Non-pigmented ciliary epithelial cell (primary cell): ENCODE measurements around the gene GNE.
"Not testable (repeated sequence)": the region's sequence is repeated elsewhere in the genome, so short reads cannot be mapped to it uniquely, and the experiment has no call there.

ENCODE experiments used
- DNase-seq: peaks from one replicate; pipeline ENCODE4 v3.0.0-alpha.2; 2010; ENCODE audit warnings: low read depth

The GNE gene

DNA sequence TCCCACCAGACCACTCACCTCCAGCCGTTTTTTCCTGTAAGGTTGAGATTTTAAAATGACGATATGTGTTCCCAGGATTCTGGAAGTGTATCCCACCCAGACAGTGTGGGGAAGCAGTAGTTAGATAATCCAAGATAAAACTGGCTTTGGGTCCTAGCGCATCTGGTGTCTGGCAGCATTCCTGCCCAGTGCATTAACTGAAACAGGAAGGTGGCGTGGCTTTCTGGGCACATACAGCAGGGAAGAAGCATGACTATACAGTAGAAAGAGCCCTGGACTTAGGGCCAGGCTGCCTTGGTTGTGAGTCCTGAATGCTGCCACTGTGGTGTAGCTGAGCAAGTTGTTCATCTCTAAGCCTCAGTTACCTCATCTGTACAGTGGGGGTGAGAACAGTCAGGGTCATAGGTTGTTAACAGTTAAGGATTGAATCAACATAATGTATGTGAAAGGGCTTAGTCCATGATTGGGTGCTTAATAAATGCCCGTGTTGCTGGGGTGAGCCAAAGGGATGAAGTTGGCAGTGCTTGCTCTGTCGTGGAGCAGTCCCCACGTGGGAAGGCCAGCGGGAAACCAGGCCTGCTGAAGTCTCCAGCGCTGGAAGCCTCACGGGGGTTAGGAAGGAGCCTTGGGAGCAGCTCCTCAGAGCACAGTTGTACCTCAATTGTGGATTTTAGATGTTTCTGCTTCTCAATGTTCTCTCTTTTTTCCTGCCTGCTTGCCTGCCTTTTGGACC lies 49.6 kb downstream of the GNE start:
- DNase-seq: no peak

DNA sequence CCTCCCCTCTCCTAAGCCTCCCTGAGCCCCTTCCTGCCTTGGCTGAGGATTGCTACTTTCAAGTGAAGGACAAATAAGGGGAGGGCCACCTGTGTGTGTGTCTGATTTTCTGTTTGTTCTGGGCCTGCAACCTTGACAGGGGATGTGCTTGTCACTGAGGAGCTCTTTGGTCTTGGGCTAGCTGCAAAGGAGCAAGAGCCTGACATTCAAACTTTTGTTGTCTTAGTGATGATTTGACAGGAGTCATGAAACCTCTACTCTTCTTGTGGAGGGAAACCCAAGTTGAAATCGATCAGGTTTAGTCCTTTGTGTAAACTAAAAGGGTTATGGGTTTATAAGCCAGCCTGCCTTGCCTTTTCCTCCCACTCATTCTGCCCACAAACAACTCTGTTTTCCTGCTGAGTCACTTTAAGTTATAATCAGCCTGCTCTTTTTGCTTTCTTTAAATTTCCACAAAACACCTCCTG lies 50.7 kb downstream of the GNE start:
- DNase-seq: no peak

DNA sequence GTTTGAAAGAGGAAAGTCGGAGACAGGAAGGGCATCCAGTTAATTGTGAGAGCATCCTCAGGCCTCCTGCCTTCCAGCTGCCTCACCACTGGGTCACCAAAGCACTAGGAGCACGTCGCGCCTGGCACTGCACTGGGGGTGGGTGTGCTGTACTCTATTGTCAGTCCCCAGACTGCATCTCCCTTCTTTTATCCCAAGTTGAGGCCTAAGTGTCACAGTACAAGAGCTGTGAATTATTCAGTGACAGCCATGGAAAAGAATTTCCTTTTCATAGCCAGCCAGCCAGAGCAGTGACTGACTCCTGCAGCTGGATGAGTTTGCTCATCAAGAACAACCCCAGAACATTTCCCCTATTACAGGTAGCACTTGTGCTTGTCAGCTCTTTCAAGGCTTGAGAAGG lies 51.2 kb downstream of the GNE start:
- no peak for DNase-seq

DNA sequence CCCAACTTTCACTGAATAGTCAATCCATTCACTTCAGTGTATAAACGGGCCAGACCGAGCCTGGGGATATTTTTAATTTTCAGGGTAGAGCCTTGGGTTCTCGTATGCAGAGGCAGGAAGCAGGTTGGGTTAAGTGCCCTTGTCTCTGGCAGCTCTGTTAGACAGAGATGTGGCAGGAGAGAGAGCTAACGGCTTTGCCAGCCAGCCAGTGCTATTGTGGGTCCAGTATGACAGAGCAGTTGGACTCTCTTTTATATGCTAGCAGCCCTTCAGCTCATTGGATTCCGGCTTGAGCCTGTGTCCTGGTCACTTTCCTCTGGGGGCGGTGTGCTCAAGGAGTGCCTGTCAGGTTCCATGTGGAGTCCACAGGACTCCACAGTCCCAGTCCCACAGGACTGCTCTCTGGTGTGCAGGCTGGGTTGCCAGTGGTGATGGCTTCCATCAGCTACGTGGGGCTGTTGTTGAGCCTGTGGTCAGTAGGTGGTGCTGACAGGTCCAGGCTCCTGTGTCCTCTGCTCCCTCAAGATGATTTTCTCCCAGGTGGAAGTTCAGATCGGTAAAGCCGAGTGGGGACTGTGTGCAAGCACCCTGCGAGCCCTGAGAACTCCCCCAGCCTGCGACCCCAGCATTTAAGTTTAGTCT lies 53.2 kb downstream of the GNE start:
- no peak for DNase-seq

DNA sequence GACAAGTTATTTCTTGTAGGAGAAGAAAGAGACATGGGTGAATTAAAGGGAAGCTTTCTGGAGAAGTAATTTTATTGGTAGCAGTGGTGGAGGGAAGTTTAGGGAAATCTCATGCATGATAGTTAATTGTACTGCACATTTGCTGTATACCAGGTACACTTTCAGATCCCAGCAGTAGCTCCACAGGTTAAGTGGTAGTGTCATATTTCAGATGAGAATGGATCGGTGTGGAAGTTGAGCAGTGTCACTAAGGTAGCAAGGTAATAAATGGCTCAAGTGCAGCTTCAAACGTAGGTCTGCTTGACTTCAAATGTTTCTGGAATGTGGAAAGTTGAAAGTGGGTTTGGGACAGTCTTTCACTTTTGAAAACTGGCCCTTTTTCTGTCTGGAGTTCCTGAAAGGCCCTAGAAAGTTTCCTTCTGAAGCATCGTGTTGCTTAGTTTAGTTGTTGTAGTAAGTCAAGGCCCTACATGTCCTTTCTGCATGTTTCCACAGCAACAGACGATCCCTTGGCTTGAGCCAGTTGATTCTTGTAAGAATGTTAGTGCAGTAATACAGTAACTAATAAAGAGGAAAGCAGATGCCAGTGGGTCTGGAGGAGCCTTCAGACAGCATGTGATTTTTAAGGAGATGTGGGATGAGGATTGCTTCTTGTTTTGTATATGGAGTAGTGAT lies 63.8 kb downstream of the GNE start:
- DNase-seq: no peak

DNA sequence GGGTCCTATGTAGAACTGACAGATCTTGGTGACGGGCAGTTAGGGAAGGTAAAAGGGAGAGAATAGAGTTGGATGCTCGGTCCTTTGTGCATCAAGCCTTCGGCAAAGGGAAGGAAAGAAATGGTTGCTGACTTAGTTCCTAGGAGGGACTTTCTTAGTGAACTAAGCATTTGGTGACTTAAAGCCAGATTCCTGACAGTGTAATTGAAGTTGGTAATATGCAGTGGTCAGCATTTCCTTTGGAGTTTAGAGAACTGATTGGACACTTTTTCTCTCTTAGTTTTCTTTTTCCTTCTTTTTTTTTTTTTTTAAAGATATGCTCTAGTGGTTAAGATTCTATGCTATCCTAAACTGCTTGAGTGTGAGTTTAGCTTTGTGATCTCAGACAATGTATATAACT lies 65.2 kb downstream of the GNE start:
- DNase-seq: no peak

DNA sequence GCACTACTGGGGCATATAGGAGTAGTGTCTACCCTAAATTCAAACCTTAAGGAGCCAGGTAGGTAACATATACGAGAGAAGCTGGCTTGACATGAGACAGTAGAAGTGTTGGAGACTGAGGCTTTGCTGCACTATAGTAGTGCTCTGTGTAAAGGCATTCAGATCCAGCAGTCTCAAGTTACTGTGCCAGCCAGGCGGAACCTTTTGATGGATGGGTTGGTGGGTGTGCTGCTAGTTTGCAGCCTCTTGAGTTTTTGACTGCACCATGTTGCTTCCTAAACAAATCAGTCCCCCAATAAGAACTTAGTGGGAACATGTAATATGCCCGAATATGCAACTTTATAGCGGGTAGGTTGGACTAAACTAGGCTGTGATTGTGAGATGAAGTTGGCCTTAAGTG lies 66.1 kb downstream of the GNE start:
- no peak for DNase-seq

DNA sequence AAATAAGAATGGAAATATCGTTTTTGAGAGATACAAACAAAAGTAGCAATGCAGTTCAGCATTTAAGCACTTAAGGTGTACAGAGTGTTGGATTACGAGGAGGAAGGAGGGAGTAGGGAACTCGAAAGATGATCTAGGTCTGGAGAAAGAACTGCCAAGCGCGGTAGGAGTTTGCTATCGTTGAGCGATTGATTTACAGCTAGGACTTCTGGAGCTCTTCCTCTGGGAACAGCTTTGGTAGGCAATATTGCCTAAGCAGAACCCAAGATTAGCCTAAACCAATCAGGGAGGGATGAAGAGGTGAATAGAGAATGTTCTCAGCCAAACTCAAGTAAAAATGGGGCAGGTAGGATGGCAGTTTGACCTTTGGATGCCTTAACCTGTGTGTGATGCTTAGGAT lies 66.6 kb downstream of the GNE start:
- DNase-seq: no peak

DNA sequence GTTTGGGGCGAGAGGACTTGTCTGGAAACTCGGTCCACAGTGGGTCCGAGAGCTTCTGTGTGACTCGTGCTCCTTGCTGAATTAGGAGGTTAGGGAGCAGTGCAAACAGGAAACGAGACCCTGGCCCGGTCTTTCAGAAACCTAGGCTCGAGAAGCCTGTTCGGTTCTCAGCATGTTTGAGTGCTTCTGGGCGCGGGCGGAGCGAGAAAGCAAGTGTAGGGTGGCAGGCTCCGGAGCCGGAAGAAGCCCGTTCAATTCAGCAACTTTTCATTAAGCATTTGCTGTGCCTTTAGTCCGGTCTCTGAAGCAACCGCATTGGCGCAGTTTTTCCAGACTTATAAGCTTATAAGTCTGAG lies 67.0 kb downstream of the GNE start:
- DNase-seq: no peak

DNA sequence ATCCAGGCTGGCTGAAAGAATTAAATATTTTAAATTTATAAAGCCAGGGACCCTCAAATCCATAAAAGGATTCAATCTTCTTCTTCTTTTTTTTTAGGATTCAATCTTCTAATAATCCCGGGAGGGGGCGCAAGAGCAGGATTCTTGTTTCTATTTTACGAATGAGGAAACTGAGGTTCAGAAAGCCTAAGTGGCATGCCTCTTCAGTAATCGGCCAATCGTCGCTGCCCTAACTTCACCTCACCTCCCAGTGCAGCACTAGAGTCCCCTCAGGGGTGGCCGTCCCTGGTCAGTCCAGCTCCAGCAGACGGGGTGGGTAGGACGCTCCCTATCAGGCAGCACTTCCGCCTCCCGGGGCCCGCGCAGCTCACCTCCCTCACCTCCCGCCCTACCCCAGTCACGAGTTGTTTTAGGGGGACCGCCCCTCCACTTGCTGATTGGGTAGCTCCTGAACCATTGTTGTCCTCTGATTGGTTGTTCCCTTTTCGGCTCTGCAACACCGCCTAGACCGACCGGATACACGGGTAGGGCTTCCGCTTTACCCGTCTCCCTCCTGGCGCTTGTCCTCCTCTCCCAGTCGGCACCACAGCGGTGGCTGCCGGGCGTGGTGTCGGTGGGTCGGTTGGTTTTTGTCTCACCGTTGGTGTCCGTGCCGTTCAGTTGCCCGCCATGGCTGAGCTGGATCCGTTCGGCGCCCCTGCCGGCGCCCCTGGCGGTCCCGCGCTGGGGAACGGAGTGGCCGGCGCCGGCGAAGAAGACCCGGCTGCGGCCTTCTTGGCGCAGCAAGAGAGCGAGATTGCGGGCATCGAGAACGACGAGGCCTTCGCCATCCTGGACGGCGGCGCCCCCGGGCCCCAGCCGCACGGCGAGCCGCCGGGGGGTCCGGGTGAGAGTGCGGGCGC lies 67.6 kb downstream of the GNE start, which contains the start of gene CLTA:
Gene CLTA (plus strand): TSS at position 534 of the 902 bp plus-strand sequence. CDS start 136 bp downstream, at position 670.
- DNase-seq: peak; percentile 93

DNA sequence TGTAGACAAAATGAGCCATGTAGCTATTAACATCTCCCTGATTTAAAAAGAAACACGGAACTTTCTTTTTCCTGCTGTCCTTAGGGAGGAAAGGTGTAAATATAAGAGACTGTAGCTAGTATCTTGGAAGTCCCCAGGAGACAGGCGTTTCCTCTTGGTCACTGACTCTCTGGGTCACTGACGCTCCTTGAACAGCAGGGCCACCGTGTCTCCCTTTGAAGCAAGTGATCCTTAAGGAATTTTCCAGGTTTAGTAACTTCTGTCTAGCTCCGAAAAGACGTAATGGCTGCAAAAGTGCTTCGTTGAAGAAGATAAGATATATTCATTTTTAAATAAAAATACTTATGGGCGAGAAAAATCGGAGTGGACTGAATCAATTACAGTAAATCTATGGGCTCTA lies 68.3 kb downstream of the GNE start:
- no peak for DNase-seq

DNA sequence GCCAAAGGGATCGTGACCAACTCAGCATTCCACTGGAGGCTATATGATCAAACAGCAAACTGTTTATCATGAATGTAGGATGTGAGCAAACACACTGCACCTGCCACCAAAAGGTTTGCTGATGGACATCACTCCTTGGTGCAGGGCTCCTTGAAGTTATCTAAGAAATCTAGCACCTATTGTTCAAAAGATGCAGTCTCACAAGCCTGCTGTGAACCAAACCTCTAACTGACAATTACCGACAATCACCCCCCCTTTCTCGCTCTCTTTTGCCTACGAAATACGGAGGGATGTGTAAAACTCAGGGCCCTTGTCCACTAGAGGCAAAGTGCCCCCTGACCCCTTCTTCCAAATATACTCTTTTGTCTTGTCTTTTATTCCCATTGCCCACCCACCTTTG lies 70.0 kb downstream of the GNE start:
- DNase-seq: no peak

DNA sequence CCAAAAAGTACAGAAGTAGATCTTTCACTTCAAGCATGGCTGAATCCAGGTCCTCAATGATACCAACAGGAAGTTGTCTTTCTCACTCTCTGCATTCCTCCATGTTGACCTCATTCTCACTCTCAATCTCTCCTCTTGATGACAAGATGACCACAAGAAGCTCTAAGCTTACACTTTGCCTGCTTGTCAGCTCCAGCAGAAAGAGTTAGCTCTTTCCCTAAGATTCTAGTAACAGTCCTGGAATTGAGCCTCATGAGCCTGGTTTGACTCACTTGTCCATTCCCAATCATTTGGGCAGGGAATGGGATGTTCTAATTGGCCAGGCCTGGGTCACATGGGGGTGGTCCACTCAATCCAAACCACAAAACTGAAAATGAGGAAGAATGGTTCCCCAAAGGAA lies 70.8 kb downstream of the GNE start:
- no peak for DNase-seq

DNA sequence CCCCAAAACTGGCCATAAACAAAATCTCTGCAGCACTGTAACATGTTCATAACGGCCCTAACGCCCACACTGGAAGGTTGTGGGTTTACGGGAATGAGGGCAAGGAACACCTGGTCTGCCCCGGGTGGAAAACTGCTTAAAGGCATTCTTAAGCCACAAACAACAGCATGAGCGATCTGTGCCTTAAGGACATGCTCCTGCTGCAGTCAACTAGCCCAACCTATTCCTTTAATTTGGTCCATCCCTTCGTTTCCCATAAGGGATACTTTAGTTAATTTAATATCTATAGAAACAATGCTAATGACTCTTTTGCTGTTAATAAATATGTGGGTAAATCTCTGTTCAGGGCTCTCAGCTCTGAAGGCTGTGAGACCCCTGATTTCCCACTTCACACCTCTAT lies 78.0 kb downstream of the GNE start:
- not testable (repeated sequence) for DNase-seq

DNA sequence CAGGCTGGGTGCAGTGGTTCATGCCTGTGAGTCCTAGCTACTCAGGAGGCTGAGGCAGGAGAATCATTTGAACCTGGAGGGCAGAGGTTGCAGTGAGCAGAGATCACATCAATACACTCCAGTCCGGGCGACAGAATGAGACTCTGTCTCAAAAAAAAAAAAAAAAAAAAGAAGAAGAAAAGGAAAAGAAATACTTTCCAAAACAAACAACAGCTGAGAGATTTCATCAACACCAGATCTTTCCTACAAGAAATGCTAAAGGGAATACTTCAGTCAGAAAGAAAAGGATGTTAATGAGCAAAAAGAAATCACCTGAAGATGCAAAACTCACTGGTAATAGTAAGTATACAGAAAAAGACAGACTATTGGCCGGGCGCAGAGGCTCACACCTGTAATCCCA lies 80.7 kb downstream of the GNE start:
- DNase-seq: no peak

DNA sequence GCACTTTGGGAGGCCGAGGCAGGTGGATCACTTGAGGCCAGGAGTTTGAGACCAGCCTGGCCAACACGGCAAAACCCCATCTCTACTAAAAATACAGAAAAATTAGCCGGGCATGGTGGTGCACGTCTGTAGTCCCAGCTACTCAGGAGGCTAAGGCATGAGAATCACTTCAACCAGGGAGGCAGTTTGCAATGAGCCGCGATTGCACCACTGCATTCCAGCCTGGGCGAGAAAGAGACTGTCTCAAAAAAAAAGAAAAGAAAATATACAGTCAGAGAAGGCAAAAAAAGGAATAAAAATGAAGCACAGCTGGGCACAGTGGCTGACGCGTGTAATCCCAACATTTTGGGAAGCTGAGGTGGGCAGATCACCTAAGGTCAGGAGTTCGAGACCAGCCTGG lies 81.8 kb downstream of the GNE start:
- not testable (repeated sequence) for DNase-seq

DNA sequence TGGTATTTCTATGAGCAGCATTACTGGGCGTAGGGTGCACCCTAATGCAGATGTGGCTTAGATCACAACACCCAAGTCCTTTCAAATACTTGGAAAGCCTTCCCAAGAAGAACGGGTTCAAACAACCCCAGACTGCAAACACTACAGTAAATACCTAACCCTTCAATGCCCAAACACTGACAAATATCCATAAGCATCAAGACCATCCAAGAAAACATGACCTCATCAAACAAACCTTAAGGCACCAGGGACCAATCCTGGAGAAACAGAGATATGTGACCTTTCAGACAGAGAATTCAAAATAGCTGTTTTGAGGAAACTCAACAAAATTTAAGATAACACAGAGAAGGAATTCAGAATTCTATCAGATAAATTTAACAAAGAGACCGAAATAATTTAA lies 83.0 kb downstream of the GNE start:
- DNase-seq: not testable (repeated sequence)

DNA sequence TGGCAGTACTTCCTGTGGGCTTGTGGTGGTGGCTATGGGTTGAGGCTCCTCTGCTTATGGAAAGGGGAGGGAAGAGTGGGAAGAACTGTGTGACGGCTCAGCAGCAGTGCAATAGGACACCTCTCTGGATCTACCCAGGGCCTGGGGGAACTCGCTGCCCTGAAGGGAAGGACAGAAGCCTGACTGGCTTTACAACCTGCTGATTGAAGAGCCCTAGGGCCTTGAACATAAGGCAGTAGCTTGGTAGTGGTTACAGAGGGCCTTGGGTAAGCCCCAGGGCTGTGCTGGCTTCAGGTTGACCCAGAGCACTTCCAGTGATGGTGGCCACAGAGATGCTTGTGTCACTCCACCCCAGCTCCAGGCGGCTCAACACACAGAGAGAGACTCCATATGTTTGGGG lies 83.5 kb downstream of the GNE start:
- DNase-seq: no peak

DNA sequence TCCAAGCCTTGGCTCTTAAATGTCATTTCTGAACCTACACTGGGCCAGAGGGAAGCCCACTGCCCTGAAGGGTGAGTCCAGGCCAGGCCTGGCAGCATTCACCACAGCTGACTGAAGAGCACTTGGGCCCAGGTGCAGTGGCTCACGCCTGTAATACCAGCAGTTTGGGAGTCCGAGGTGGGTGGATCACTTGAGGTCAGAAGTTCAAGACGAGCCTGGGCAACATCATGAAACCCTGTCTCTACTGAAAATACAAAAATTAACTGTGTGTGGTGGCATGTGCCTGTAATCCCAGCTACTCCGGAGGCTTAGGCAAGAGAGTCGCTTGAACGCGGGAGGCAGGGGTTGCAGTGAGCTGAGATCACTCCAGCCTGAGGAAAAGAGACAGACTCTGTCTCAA lies 84.0 kb downstream of the GNE start:
- DNase-seq: no peak

DNA sequence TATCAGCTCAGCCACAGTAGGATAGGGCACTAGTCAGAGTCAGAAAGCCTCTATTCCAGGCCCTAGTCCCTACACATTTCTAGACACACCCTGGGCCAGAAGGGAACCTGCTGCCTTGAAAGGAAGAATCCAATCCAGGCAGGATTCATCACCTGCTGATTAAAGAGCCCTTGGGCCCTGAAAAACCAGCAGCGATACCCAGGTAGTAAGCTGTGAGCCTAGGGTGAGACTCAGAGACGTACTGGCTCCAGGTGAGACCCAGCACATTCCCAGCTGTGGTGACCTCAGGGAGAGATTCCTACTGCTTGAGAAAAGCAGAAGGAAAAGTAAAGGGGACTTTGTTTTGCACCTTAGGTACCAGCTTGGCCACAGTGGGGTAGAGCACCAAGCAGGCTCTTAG lies 84.4 kb downstream of the GNE start:
- DNase-seq: no peak

DNA sequence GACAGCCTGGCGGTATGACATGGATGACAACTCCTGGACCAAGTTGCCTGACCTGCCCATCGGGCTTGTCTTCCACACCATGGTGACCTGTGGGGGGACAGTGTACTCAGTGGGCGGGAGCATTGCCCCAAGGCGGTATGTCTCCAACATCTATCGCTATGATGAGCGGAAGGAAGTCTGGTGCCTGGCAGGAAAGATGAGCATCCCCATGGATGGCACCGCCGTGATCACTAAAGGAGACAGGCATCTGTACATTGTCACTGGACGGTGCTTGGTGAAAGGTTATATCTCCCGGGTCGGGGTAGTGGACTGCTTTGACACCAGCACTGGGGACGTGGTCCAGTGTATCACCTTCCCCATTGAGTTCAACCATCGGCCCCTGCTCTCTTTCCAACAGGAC lies 87.7 kb downstream of the GNE start:
- no peak for DNase-seq

DNA sequence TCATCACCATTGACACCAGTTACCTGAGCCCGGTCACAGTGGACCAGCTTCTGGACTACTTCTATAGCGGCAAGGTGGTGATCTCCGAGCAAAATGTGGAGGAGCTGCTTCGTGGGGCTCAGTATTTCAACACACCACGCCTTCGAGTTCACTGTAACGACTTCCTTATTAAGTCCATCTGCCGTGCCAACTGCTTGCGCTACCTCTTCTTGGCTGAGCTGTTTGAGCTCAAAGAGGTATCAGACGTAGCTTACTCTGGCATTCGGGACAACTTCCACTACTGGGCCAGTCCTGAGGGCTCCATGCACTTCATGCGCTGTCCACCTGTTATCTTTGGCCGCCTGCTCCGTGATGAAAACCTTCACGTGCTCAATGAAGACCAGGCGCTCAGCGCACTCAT lies 88.5 kb downstream of the GNE start:
- no peak for DNase-seq
